ENCODE measurements around the gene RTL10. TPM values are rescaled to one million over a fixed set of nuclear protein-coding genes. Genes with fewer than 3 reads are reported as not detected.
A peak's percentile ranks its signal among the peaks of the same experiment; 100 is the strongest.

The RTL10 gene
- total and polyA plus RNA-seq, 2 donors from 2014 or later, result 8.8 to 16.7 TPM

- Histone ChIP-seq H3K27ac (ENCODE audit: low read depth in 2 of 2, low read length in 2 of 2) (no peak overlapping the region), H3K27me3 (ENCODE audit: control insufficient read depth, insufficient read depth, low read length) (no peaks in the 10 kb centered on the region), H3K9me3 (ENCODE audit: control insufficient read depth in 2 of 3, insufficient read depth in 1 of 3, low read length in 3 of 3) (no peaks in the 10 kb centered on the region), H3K4me1 (ENCODE audit: control insufficient read depth in 2 of 3, insufficient read depth in 2 of 3, low read depth in 1 of 3, low read length in 3 of 3) (no peaks in the 10 kb centered on the region), H3K4me3 (ENCODE audit: low read length in 3 of 3) (no peak overlapping the region), H3K36me3 (ENCODE audit: control insufficient read depth in 2 of 3, insufficient read depth in 3 of 3, low read length in 3 of 3) (no peaks in the 10 kb centered on the region), H3K9ac (ENCODE audit: low read length in 3 of 3) (no peak overlapping the region)
- peak in 2 of 5 donors; percentile 30 to 71 for DNase-seq
- no peak for FAIRE-seq
- no peak for TF ChIP-seq CTCF (IDR thresholded peaks at IDR 0.05; ENCODE audit: borderline replicate concordance, extremely low read depth, insufficient read depth)
- intact Hi-C loops (cut with DNase I), result no loop called here
Measured at GRCh38 chr22:19807161-19807913, 47.3 kb downstream of the RTL10 start.

- no peaks in the 10 kb centered on the region for H3K9me3 ChIP-seq (ENCODE audit: control insufficient read depth in 2 of 3, insufficient read depth in 1 of 3, low read length in 3 of 3)
- no peak for TF ChIP-seq CTCF (IDR thresholded peaks at IDR 0.05; ENCODE audit: borderline replicate concordance, extremely low read depth, insufficient read depth)
- H3K27me3 ChIP-seq (ENCODE audit: control insufficient read depth, insufficient read depth, low read length), result no peaks in the 10 kb centered on the region
- FAIRE-seq (no peak), DNase-seq (peak in 3 of 5 donors; percentile 3 to 90 (median 52))
- H3K36me3 ChIP-seq (ENCODE audit: control insufficient read depth in 2 of 3, insufficient read depth in 3 of 3, low read length in 3 of 3), result no peaks in the 10 kb centered on the region
- no peaks in the 10 kb centered on the region for H3K4me1 ChIP-seq (ENCODE audit: control insufficient read depth in 2 of 3, insufficient read depth in 2 of 3, low read depth in 1 of 3, low read length in 3 of 3)
- H3K9ac ChIP-seq (ENCODE audit: low read length in 3 of 3), result no peak overlapping the region
- no peak overlapping the region for H3K27ac ChIP-seq (ENCODE audit: low read depth in 2 of 2, low read length in 2 of 2)
- intact Hi-C loops (cut with DNase I), result no loop called here
- H3K4me3 ChIP-seq (ENCODE audit: low read length in 3 of 3), result no peak overlapping the region
Measured at GRCh38 chr22:19806213-19807160, 48.2 kb downstream of the RTL10 start.

- H3K4me1 ChIP-seq (ENCODE audit: control insufficient read depth in 2 of 3, insufficient read depth in 2 of 3, low read depth in 1 of 3, low read length in 3 of 3), result no peaks in the 10 kb centered on the region
- intact Hi-C loops (cut with DNase I), result no loop called here
- FAIRE-seq (no peak), DNase-seq (peak in 3 of 5 donors; percentile 23 to 67 (median 37))
- no peak overlapping the region for H3K9ac ChIP-seq (ENCODE audit: low read length in 3 of 3)
- H3K36me3 ChIP-seq (ENCODE audit: control insufficient read depth in 2 of 3, insufficient read depth in 3 of 3, low read length in 3 of 3), result no peaks in the 10 kb centered on the region
- no peak overlapping the region for H3K27ac ChIP-seq (ENCODE audit: low read depth in 2 of 2, low read length in 2 of 2)
- TF ChIP-seq CTCF (IDR thresholded peaks at IDR 0.05; ENCODE audit: borderline replicate concordance, extremely low read depth, insufficient read depth), result no peak
- no peaks in the 10 kb centered on the region for H3K9me3 ChIP-seq (ENCODE audit: control insufficient read depth in 2 of 3, insufficient read depth in 1 of 3, low read length in 3 of 3)
- no peaks in the 10 kb centered on the region for H3K27me3 ChIP-seq (ENCODE audit: control insufficient read depth, insufficient read depth, low read length)
- H3K4me3 ChIP-seq (ENCODE audit: low read length in 3 of 3), result no peak overlapping the region
Measured at GRCh38 chr22:19805821-19806212, 48.9 kb downstream of the RTL10 start.

Other genes with a start within 250 kb of the RTL10 start
- 10.4 TPM for gene SEPTIN5, start 140.4 kb downstream of the RTL10 start, total RNA-seq
- 13.0 TPM for gene SEPTIN5, start 140.4 kb downstream of the RTL10 start, polyA plus RNA-seq (ENCODE audit: insufficient read depth, low read depth, low replicate concordance)
- 1.9 TPM for gene GP1BB, start 131.3 kb downstream of the RTL10 start, total RNA-seq
- 4.1 TPM for gene GP1BB, start 131.3 kb downstream of the RTL10 start, polyA plus RNA-seq (ENCODE audit: insufficient read depth, low read depth, low replicate concordance)
- gene TBX1, start 94.1 kb downstream of the RTL10 start, total RNA-seq, result 5.5 TPM
- gene TBX1, start 94.1 kb downstream of the RTL10 start, polyA plus RNA-seq (ENCODE audit: insufficient read depth, low read depth, low replicate concordance), result 0.45 TPM
- gene GNB1L, start within 50 bp of the RTL10 start, total RNA-seq, result 4.4 TPM
- 4.0 TPM for gene GNB1L, start within 50 bp of the RTL10 start, polyA plus RNA-seq (ENCODE audit: insufficient read depth, low read depth, low replicate concordance)
- gene COMT, start 86.9 kb upstream of the RTL10 start, total RNA-seq, result 118 TPM
- gene COMT, start 86.9 kb upstream of the RTL10 start, polyA plus RNA-seq (ENCODE audit: insufficient read depth, low read depth, low replicate concordance), result 244 TPM
- gene TXNRD2, start 86.9 kb upstream of the RTL10 start, total RNA-seq, result 28.6 TPM
- 50.6 TPM for gene TXNRD2, start 86.9 kb upstream of the RTL10 start, polyA plus RNA-seq (ENCODE audit: insufficient read depth, low read depth, low replicate concordance)
- 21.9 TPM for gene ARVCF, start 161.9 kb upstream of the RTL10 start, total RNA-seq
- gene ARVCF, start 161.9 kb upstream of the RTL10 start, polyA plus RNA-seq (ENCODE audit: insufficient read depth, low read depth, low replicate concordance), result 16.0 TPM
- 27.7 TPM for gene TANGO2, start 166.2 kb upstream of the RTL10 start, total RNA-seq
- 37.3 TPM for gene TANGO2, start 166.2 kb upstream of the RTL10 start, polyA plus RNA-seq (ENCODE audit: insufficient read depth, low read depth, low replicate concordance)
- gene DGCR8, start 225.4 kb upstream of the RTL10 start, total RNA-seq, result 40.1 TPM
- 12.2 TPM for gene DGCR8, start 225.4 kb upstream of the RTL10 start, polyA plus RNA-seq (ENCODE audit: insufficient read depth, low read depth, low replicate concordance)